ENCODE results near the gene PXMP2.
"Not testable (repeated sequence)": the region's sequence is repeated elsewhere in the genome, so short reads cannot be mapped to it uniquely, and the experiment has no call there.

The PXMP2 gene

DNA sequence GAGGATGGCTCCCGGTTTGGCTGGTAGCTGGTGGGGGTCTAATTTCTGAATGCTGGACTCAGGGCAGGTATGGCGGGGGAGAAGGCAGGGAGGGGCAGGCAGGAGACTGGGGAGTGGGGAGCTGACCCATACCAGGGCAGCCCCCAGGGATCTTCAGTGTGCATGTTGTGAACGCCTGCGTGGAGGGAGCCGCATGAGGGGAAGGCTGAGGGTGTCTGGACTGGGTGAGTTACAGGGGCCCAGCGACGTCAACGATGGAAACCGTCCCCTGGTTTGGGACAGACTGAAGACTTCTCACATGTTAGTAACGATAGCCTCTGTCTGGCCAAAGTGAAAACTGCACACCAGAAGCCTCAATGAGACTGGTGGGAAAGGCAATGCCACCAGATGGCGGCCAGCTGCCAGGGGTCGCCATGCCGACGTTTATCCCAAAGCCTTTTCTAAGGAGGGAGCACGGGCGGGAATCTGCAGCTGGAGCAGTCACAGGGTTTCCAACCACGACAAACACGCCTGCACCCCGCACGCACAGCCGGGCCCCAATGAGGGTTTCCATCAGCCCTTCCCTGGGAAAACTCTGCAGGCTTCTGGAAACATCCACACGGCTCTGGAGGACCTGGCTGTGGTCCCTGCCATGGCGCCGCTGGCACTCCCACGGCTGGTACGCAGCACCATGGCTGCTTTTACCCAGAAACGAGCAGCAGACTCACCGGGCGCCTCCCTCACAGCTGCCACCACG is 37.3 kb downstream of the PXMP2 start:
- no peak for DNase-seq

DNA sequence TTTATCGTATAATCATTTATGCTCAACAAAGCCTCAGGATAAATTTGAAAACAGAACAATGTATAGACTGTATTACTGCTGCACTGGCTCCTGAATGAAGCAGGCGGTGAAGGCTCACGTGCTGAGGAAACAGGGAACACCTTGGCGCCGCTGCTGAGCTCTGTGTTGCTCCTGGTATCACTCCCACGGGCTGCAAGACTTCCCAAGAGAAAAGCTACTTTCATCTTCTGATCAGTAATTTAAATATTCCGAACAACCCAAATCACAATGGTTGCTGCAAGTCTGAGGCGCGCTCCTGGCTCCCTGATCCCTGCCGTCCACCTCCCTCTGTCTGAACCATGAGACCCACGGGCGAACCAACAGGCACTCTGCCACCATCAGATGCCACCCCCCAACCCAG is 39.0 kb downstream of the PXMP2 start:
- no peak for DNase-seq

DNA sequence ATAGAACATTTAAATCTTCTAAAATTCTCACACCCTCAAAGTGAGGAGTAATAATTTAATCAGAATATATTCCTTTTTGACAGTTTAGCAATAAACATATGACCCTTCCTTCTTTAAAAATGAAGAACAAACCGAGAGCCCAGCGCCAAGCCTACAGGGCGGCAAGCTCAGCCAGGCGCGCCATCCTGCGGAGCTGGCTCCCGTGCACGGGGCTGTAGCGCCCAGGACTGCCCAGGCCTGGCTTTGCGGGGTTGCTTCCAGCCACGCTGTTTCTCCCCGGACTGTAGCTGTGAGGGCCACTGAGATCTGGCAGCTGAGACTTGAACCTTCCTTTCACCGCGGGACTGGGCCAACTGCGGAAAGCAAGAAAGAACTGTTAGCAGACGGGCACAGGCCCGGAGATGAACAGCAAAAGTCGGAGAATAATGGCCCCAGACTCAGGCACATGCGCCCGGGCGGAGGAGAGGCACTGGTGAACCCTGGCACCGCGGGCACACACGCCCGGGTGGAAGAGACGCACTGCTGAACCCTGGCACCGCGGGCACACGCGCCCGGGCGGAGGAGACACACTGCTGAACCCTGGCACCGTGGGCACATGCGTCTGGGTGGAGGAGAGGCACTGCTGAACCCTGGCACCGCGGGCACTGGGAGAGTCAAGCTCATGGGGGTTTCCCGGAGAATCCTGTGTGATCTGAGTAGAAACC is 39.9 kb downstream of the PXMP2 start:
- DNase-seq: no peak

DNA sequence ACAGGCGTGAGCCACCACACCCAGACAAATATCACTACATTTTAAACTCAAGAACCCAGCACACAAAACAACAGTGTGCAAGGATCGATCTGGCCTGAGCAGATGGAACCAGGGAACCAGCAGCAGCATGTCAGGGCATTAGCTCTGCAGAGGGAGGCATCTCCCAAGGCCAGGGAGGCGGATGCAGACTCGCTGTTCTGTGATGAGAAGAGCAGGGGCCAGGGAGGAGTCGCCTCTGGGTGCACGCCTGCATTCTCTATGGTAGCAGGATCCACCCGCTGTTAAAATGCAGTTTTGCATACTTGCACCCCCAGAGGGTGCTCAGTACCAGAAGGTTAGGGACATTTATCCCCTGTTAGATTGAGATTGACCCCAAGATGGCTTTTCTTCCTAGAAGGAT is 41.1 kb downstream of the PXMP2 start:
- DNase-seq: no peak

DNA sequence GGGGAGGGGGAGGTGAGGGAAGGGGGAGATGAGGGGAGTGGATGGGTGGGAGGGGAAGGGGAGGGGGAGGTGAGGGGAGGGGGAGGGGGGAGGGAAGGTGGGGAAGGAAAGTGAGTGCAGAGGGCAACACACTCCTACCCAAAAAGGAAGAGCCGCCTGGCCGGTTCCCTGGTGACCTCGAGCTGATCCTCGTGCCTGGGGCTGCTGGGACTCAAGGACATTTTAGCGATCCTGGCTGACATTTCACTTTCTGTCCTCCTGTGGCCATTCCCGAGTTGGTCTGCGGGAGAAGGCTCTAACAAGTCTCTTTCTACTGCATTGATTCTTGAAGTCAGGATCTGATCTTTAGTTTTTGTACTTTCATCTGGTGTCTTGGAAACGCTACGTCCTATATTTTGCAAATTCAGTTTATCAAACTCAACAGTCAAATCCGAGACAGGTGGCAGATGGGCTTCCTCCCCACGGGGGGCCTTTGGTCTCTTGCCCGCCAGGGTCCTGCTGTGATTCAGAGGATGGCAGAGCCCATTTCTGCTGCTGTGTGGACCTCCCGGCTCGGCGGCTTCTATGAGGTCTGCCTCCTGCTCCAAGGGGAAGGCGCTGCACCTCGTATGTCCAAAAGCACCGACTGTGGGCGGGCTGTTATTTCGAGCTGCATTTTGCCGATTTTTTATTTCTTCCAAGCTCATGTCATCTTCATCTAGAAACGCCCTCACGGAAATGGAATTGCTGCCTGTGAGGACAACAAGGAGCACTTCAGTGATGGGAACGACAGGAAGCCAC is 42.3 kb downstream of the PXMP2 start:
- DNase-seq: no peak

DNA sequence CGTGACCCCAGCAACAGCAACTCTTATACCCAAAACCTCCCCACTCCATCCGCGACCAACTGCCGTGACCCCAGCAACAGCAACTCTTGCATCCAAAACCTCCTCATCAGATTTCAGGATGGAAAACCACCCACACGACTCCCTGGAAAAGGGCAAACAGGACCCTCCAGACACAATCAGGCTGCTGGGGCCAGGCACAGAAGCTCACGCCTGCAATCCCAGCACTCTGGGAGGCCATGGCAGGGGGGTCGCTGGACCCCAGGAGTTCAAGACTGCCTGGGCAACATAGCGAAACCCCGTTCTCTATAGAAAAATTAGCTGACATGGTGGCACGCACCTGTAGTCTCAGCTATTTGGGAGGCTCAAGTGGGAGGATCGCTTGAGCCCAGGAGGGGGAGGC is 43.0 kb downstream of the PXMP2 start:
- DNase-seq: no peak

DNA sequence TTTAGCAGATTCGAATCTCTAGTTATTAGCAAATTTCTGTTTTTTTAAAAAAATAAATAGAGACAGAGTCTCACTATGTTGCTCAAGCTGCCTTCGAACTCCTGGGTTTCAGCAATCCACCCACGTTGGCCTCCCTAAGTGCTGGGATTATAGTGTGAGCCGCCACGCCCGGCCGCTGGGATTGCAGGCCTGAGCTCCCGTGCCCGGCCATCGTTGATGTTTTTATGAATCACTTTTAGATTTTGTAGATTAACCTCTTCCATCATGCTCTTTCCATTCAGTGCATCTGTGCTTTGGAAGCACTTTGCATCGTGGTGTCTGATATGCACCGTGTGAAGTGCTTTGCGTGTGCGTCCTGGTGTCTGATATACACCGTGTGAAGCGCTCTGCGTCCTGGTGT is 44.2 kb downstream of the PXMP2 start:
- no peak for DNase-seq

DNA sequence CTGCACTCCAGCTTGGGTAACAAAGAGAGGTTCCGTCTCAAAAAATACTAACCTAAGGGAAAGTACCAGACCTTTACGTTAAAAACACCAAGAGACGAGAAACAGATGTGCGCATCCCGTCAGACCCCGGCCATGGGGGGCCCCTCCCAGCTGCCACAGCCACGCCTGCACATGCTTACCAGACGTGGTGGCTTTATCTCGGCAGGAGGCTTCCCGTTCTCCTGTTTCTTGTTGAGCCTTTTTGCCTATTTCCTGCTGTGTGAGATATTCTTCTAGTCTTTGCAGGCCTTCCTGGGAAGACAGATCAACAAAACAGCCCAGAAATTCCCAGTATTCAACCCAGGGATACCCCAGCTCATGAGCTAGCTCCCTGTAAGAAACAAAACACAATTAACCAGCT is 46.8 kb downstream of the PXMP2 start:
- DNase-seq: no peak

DNA sequence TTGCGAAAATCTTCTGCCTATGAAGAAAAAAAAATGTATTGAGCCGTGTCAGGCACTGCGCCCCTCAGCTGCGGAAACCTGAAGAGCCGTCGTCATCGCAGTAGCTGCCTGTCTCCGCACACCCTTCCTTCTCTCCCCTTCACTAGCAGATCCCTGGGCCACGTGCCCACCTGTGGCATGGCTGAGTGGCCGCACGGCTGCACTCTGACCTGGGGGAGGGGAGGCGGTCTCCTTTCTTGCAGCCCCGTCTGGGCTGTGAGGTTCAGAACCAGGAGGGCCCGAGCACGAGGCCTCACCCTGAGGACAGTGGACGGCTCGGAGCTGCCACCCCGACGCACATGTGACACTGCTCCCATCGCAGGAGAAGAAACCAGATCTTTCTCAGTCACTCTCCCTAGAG is 48.1 kb downstream of the PXMP2 start:
- no peak for DNase-seq

DNA sequence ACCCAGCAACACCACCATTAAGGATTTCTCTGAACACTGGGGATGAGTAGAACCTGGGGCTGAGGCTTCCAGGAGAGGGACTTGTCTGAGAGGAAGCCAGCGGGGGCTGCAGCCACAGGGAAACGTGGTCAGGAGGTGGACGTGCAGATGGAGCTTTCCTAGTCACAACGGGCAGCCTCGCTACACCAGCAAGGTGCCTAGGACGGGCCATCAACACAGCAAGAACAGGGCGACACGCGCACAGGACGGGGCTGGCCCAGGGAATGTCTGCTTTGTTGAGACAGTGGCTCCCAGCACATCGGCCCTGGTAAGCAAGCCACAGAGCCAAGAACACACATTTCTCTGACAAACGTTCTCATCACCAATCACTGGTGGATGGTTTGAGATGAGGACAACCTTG is 49.0 kb downstream of the PXMP2 start:
- DNase-seq: no peak

DNA sequence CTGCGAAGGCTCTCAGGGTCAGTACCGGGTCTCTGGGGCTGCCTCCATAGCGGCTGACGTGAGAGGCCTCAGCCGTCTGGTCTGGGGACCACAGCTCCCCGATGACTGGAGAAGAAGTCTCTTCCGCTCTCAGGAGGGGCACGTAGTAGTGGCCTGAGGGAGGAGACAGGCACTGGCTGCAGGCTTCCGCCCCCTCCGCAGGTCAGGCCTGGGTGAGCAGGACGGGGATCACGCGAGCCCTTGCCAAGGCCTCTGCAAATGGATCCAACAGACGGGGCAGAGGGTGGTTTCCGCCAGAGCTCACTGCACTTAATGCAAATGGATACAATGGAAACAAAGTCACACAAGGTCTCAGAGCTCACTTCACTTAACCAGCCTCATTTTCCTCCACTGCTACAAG is 49.5 kb downstream of the PXMP2 start:
- no peak for DNase-seq

DNA sequence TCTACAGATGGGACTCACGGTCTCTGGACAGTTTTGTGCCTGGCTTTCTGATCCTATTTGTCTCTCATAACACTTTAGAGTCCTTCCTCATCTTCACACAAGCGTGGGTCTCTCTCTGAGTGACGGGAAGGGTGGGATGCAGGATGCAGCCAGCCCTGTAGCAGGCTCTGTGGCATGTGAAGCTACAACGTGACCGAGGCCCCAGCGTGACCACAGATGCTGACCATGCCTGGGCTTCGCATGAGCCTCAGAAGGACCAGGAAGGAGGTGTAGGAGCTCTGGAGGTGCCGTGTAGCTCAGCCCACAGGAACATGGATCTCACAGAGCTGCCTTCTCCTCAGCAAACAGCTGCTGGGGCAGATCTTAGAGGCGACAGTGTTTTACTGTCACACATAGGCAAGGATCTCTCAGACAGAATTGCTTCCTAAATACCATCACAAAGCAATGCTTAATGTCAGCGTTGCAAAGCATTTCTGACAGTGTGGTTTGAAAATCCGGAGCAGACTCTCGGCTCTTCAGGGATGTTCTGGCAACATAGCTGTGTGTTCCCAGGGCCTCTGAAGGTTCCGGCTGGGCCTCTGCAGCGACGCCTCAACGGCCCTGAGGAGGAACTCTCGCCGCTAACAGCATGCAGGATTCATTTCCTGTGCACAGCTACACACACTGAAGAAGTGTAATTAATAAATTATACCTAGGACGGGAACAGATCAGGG is 52.4 kb downstream of the PXMP2 start:
- no peak for DNase-seq

DNA sequence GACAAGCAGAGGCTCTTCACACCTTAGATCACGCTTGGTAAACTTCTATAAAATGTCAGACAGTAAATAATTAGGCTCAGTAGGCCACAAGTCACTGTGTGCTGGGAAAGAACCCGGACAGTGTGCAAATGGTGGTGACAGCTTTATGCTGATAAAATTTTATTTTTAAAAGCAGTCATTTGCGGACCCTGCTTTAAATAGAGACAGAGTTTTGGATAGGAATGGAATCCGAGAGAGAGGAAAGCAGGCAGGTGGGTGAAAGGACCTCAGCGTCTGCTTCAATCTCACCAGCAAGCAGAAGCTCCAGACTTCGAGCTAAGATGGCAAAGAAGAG is 52.9 kb downstream of the PXMP2 start:
- DNase-seq: no peak

DNA sequence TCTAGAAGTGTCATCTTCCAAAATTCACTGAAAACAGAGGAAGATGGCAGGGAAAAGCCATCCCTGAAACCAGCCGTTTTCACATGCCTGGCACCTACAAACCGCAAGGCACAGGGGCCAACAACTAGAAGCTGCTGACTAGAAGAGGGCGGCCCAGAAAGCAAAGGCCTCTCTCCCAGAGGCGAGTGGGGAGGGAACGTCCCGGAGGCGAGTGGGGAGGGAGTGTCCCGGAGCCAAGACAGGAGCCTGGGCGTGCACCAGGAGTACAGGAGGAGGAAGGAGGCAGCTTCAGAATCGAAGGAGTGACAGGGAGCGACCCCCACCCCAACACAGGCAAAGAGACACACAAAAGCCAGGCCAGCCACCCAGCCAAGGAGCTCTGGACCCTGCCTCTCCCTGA is 53.3 kb downstream of the PXMP2 start:
- DNase-seq: no peak

DNA sequence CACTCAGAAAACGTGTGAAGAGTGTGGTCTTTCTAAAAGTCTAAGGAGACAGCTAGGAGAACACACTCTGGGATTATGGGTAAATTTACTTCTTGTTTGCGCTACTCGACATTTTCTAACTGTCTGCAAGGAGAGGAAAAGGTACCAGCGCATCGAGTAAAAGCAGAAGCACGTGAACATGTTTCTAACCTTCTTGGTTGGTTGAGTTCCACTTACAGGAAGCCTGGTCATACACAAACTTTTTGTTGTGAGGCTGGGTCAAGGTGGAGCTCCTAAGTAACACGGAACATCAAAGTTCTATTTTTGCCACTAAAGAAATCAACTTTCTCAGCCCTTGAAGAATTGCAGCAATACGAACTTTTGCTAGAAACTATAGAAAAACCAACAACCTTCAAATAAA is 54.2 kb downstream of the PXMP2 start:
- no peak for DNase-seq

DNA sequence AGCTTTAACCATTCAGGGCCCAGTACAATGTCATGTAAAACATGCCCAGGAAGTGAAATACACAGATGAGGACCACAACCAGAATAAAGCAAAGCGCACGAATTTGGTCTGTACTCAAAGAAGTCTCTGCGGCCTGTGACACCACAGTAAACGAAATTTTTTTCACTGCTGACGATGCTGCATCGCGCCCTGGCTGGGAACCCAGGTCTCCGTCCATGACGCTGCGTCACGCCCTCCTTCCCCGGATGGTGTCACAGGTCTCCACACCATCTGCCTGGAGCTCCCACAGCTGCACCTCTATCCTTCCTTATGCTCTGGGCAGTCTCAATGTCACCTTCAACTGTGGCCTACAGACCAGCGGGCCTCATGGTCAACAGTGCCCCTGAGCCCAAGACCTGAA is 56.4 kb downstream of the PXMP2 start:
- DNase-seq: no peak

DNA sequence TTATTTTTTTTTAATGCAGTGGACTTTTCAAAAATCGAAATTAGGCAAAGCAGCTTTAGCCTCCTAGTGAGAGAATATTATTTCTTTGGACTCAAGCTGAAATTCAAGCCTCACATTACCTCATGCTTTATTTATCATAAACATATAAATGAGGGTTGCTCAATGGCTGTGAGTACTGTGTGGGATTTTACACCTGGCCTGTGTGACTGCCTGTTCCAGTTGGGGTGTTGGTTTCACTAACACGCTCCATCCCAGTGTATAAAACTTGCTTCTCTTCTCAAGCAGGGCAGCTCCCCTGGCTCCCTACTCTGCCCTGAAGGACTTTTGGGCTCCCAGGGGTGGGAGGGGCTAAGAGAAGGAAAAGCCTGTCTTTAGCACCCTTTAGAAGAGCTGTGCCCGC is 59.2 kb downstream of the PXMP2 start:
- no peak for DNase-seq

DNA sequence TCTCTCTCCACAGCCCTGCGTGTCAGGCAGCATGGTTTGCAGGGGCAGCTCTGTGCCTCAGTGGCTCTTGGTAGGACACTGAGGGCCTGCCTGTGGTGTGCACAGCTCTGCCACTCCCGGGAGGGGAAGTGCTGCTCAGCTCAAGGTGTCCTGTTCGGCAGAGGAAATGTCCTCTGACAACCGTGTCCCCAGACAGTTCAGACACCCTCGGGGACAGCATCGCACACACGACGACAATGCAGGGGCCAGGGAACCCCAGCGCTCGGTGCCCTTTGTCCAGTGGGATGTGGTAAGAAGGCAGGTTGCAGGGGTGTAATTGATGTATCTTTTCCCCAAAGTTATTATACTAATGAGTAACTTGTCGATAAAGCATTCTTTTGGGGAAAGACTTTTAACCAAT is 60.0 kb downstream of the PXMP2 start:
- no peak for DNase-seq

DNA sequence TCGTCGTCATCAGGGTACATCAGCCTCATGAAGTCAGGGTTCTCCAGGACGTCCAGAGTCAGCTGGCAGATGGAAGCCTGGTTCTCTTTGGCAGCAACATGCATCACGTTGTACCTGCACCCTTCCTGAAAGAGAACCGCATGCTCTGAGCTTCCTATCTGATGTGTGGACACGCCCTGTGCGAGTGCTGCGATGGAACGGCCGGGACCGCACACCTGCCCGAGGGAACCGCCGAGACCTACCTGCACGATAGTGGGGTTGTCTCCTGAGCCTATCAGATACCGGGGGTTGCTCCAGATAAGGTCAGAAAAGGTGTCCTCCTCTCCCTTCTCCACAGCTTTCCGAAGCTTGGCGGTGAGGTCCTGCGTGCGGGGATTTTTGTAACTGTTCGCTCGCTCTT is 60.5 kb downstream of the PXMP2 start:
- no peak for DNase-seq

DNA sequence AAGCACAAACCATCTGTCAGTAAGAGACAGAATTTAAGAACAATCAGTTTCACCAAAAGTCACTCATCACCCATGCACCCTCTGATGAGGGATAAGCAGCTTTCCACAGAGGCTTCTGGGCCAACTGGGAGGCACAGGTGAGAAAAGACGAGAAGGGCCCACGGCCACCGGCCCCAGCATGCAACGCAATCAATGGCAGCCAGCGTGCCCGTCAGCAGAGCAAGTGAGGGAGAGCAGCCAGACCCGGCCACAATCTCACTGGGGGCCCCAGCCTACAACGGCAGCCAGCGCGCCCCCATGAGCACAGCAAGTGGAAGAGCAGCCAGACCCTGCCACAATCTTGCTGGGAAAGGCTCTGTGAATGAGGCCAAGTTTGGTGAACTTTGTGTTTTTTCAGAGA is 60.9 kb downstream of the PXMP2 start:
- DNase-seq: no peak

DNA sequence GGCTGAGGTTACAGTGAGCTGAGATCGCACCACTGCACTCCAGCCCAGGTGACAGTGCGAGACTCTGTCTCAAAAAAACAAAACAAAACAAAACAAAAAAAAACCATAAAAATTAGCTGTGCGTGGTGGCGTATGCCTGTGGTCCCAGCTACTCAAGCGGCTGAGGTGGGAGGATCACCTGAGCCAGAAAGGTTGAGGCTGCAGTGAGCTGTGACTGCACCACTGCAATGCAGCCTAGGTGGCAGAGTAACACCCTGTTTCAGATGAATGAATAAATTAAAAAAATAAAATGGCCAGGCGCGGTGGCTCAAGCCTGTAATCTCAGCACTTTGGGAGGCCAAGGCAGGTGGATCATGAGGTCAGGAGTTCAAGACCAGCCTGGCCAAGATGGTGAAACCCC is 66.3 kb downstream of the PXMP2 start:
- not testable (repeated sequence) for DNase-seq

DNA sequence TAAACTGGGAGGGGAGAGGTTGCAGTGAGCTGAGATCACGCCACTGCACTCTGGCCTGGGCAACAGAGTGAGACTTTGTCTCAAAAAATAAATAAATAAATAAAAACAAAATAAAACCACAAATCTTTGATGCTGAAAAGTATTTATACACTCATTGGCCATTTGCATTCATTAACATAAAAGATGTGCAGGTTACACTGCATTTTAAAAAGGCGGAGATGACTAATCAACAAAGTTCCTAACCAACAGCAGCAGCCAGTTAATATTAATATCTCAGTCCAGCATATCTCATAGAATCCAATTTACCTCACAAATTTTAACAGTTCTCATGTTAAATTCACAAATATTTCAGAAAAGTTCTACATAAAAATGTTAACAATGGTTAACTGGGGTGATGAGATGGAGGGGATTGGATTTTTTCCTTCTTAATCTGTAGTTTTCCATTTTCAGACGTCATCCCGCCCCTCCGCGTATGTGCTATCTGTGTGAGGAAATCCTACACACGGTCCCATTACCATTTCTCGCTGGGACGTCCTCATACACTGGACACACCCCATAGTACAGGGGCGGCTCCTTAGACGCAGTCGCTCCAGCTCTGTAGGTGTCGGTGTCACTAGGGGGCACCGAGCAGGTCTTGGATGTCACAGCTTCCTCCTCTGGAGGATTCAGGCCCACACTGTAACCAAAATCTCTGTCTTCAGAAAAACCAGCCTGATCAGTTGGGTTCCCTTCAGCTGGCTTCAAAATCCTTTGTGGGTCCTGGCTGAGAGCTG is 67.0 kb downstream of the PXMP2 start:
- DNase-seq: no peak
